ENCODE results near the gene ALDH4A1. TPM values are rescaled to one million over a fixed set of nuclear protein-coding genes. Genes with fewer than 3 reads are reported as not detected.

Gene ALDH4A1
- polyA plus RNA-seq, 1 experiment: 36.6 TPM

GRCh38 chr1:18928985-18929384 is 26.6 kb upstream of the ALDH4A1 start:
- no peak for DNase-seq (ENCODE audit: low read depth)
- POLR2A ChIA-PET: no interaction called here
- TF ChIP-seq CTCF (IDR thresholded peaks at IDR 0.05; ENCODE audit: insufficient read depth, low read depth, low read length): no peak
- H3K4me3 ChIP-seq (ENCODE audit: low read depth, low read length): no peak overlapping the region
- CTCF ChIA-PET: interaction anchor here (2.9 kb wide), 1 partner anchor 16 kb away, joined by 15 read pairs; no protein-coding TSS in a partner anchor
- H3K36me3 ChIP-seq (ENCODE audit: control insufficient read depth, insufficient read depth, low read length): no peaks in the 10 kb centered on the region
- no peaks in the 10 kb centered on the region for H3K27me3 ChIP-seq (ENCODE audit: control insufficient read depth, insufficient read depth, low read length)

GRCh38 chr1:18928406-18928805 is 26.1 kb upstream of the ALDH4A1 start:
- Histone ChIP-seq H3K27me3 (ENCODE audit: control insufficient read depth, insufficient read depth, low read length) (no peaks in the 10 kb centered on the region), H3K4me3 (ENCODE audit: low read depth, low read length) (no peak overlapping the region), H3K36me3 (ENCODE audit: control insufficient read depth, insufficient read depth, low read length) (no peaks in the 10 kb centered on the region)
- CTCF ChIA-PET: interaction anchor here (2.9 to 3.2 kb wide), 2 partner anchors 16 to 27 kb away, joined by 12 to 15 read pairs; no protein-coding TSS in a partner anchor
- DNase-seq (ENCODE audit: low read depth): no peak
- POLR2A ChIA-PET: no interaction called here
- TF ChIP-seq CTCF (IDR thresholded peaks at IDR 0.05; ENCODE audit: insufficient read depth, low read depth, low read length): no peak

- Histone ChIP-seq H3K36me3 (ENCODE audit: control insufficient read depth, insufficient read depth, low read length) (no peaks in the 10 kb centered on the region), H3K4me3 (ENCODE audit: low read depth, low read length) (no peak overlapping the region), H3K27me3 (ENCODE audit: control insufficient read depth, insufficient read depth, low read length) (no peaks in the 10 kb centered on the region)
- no peak for DNase-seq (ENCODE audit: low read depth)
- TF ChIP-seq CTCF (IDR thresholded peaks at IDR 0.05; ENCODE audit: insufficient read depth, low read depth, low read length): no peak
- POLR2A ChIA-PET: no interaction called here
- CTCF ChIA-PET: interaction anchor here (1.5 to 3.2 kb wide), 3 partner anchors 15 to 38 kb away, joined by 4 to 15 read pairs (median 12); no protein-coding TSS in a partner anchor
Observed at GRCh38 chr1:18927654-18928272, 25.4 kb upstream of the ALDH4A1 start.

GRCh38 chr1:18927082-18927653 is 24.8 kb upstream of the ALDH4A1 start:
- CTCF ChIA-PET: interaction anchor here (0.9 to 3.2 kb wide), 5 partner anchors 12 to 39 kb away, joined by 3 to 15 read pairs (median 4); no protein-coding TSS in a partner anchor

More at GRCh38 chr1:18927082-18927653, 24.8 kb upstream of the ALDH4A1 start:
- Histone ChIP-seq H3K4me3 (ENCODE audit: low read depth, low read length) (no peak overlapping the region), H3K27me3 (ENCODE audit: control insufficient read depth, insufficient read depth, low read length) (no peaks in the 10 kb centered on the region), H3K36me3 (ENCODE audit: control insufficient read depth, insufficient read depth, low read length) (no peaks in the 10 kb centered on the region)
- no peak for DNase-seq (ENCODE audit: low read depth)
- no peak for TF ChIP-seq CTCF (IDR thresholded peaks at IDR 0.05; ENCODE audit: insufficient read depth, low read depth, low read length)
- POLR2A ChIA-PET: no interaction called here

Data from BJ (cell line).